ENCODE data around the gene RFX7.
"Not testable (repeated sequence)": the region's sequence is repeated elsewhere in the genome, so short reads cannot be mapped to it uniquely, and the experiment has no call there.

The RFX7 gene

GRCh38 chr15:56160966-56161365 lies 82.7 kb downstream of the RFX7 start:
- H3K9me3 ChIP-seq (ENCODE audit: insufficient read depth, low read length), result no peaks in the 10 kb centered on the region
- H3K27me3 ChIP-seq (ENCODE audit: low read length), result no peaks in the 10 kb centered on the region
- H3K79me2 ChIP-seq (ENCODE audit: insufficient read depth, low read length), result peaks cover 62% of the 10 kb centered on the region
- H2AFZ ChIP-seq (ENCODE audit: low read depth, low read length, severe bottlenecking), result no peak overlapping the region
- no peaks in the 10 kb centered on the region for H3K9me2 ChIP-seq (replicated peaks; ENCODE audit: insufficient read depth, low read length)
- no peak overlapping the region for H3K9ac ChIP-seq (ENCODE audit: low read length)
- peaks cover under 1% of the 10 kb centered on the region; the same call in 1 of the 2 replicates for H3K36me3 ChIP-seq (ENCODE audit: low read length)
- TF ChIP-seq CTCF (IDR thresholded peaks at IDR 0.05; ENCODE audit: insufficient read depth, low read length, poor library complexity, severe bottlenecking) (no peak), EZH2phosphoT487 (conservative IDR thresholded peaks at IDR 0.05; ENCODE audit: low read length) (no peak)
- H3K4me2 ChIP-seq (ENCODE audit: low read depth, low read length, poor library complexity, severe bottlenecking), result no peak overlapping the region
- no peaks in the 10 kb centered on the region for H3F3A ChIP-seq (ENCODE audit: insufficient read depth)
- H3K4me3 ChIP-seq (ENCODE audit: insufficient read depth, low read length, poor library complexity, severe bottlenecking), result no peak overlapping the region
- H3K27ac ChIP-seq (ENCODE audit: low read depth, low read length), result no peak overlapping the region
- peaks cover 4% of the 10 kb centered on the region; the same call in 1 of the 2 replicates for H4K20me1 ChIP-seq (ENCODE audit: low read depth, low read length)

DNA sequence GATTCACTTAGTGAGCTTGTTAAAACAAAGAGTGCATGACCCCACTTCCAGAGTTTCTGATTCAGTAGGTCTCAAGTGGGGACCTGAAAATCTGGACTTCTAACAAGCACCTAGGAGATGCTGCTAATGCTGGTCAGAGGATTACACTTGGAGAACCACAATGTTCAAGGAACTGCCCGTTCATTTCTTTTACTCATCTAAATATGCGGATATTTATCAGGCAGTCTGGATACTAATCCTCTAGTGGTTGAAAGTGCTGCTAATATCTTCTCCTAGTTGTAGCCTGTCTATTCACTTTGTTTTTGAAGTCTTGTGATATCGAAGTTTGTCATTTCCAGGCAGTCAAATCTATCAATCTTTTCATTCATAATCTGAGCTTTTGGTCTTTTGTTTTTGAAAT lies 86.8 kb downstream of the RFX7 start:
- Histone ChIP-seq H3K27ac (ENCODE audit: low read depth, low read length) (no peak overlapping the region), H3K9ac (ENCODE audit: low read length) (no peak overlapping the region), H3F3A (ENCODE audit: insufficient read depth) (no peaks in the 10 kb centered on the region), H3K27me3 (ENCODE audit: low read length) (no peaks in the 10 kb centered on the region), H3K9me3 (ENCODE audit: insufficient read depth, low read length) (no peaks in the 10 kb centered on the region), H2AFZ (ENCODE audit: low read depth, low read length, severe bottlenecking) (no peak overlapping the region), H4K20me1 (ENCODE audit: low read depth, low read length) (no peaks in the 10 kb centered on the region), H3K9me2 (replicated peaks; ENCODE audit: insufficient read depth, low read length) (no peaks in the 10 kb centered on the region), H3K4me3 (ENCODE audit: insufficient read depth, low read length, poor library complexity, severe bottlenecking) (no peak overlapping the region), H3K36me3 (ENCODE audit: low read length) (peaks cover 2% of the 10 kb centered on the region; the same call in 1 of the 2 replicates), H3K79me2 (ENCODE audit: insufficient read depth, low read length) (peaks cover 64% of the 10 kb centered on the region), H3K4me2 (ENCODE audit: low read depth, low read length, poor library complexity, severe bottlenecking) (no peak overlapping the region)
- TF ChIP-seq CTCF (IDR thresholded peaks at IDR 0.05; ENCODE audit: insufficient read depth, low read length, poor library complexity, severe bottlenecking), result no peak
- TF ChIP-seq EZH2phosphoT487 (conservative IDR thresholded peaks at IDR 0.05; ENCODE audit: low read length), result no peak

DNA sequence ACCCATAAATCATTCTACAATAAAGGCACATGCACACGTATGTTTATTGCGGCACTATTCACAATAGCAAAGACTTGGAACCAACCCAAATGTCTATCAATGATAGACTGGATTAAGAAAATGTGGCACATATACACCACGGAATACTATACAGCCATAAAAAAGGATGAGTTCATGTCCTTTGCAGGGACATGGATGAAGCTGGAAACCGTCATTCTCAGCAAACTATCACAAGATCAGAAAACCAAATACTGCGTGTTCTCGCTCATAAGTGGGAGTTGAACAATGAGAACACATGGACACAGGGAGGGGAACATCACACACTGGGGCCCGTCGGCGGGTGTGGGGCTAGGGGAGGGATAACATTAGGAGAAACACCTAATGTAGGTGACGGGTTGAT lies 88.4 kb downstream of the RFX7 start:
- not testable (repeated sequence) for H3K9me2 ChIP-seq (replicated peaks; ENCODE audit: insufficient read depth, low read length); H3K9me3 ChIP-seq (ENCODE audit: insufficient read depth, low read length); H3K36me3 ChIP-seq (ENCODE audit: low read length); H4K20me1 ChIP-seq (ENCODE audit: low read depth, low read length); H3K4me3 ChIP-seq (ENCODE audit: insufficient read depth, low read length, poor library complexity, severe bottlenecking); H3F3A ChIP-seq (ENCODE audit: insufficient read depth); H3K9ac ChIP-seq (ENCODE audit: low read length); H3K27me3 ChIP-seq (ENCODE audit: low read length); H3K27ac ChIP-seq (ENCODE audit: low read depth, low read length); H3K4me2 ChIP-seq (ENCODE audit: low read depth, low read length, poor library complexity, severe bottlenecking); H2AFZ ChIP-seq (ENCODE audit: low read depth, low read length, severe bottlenecking)
- H3K79me2 ChIP-seq (ENCODE audit: insufficient read depth, low read length), result peaks cover 67% of the 10 kb centered on the region

DNA sequence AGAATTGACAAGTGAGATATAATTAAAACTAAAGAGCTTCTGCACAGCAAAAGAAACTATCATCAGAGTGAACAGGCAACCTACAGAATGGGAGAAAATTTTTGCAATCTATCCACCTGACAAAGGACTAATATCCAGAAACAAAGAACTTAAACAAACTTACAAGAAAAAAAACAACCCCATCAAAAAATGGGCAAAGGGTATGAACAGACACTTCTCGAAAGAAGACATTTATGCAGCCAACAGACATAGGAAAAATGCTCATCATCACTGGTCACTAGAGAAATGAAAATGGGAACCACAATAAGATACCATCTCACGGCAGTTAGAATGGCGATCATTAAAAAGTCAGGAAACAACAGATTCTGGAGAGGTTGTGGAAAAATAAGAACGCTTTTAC lies 88.9 kb downstream of the RFX7 start:
- H3K27me3 ChIP-seq (ENCODE audit: low read length); H3F3A ChIP-seq (ENCODE audit: insufficient read depth); H3K9ac ChIP-seq (ENCODE audit: low read length); H3K36me3 ChIP-seq (ENCODE audit: low read length); H4K20me1 ChIP-seq (ENCODE audit: low read depth, low read length); H3K9me3 ChIP-seq (ENCODE audit: insufficient read depth, low read length); H3K4me3 ChIP-seq (ENCODE audit: insufficient read depth, low read length, poor library complexity, severe bottlenecking); H3K9me2 ChIP-seq (replicated peaks; ENCODE audit: insufficient read depth, low read length); H2AFZ ChIP-seq (ENCODE audit: low read depth, low read length, severe bottlenecking); H3K27ac ChIP-seq (ENCODE audit: low read depth, low read length); H3K4me2 ChIP-seq (ENCODE audit: low read depth, low read length, poor library complexity, severe bottlenecking): not testable (repeated sequence)
- peaks cover 72% of the 10 kb centered on the region for H3K79me2 ChIP-seq (ENCODE audit: insufficient read depth, low read length)

All from SU-DHL-6 (cell line).